ENCODE results near the gene CHRM2. TPM values are rescaled to one million over a fixed set of nuclear protein-coding genes. Genes with fewer than 3 reads are reported as not detected.
A peak's percentile ranks its signal among the peaks of the same experiment; 100 is the strongest.

CHRM2 gene
- total RNA-seq, 1 donor from 2014 or later: 1.1 TPM

DNA sequence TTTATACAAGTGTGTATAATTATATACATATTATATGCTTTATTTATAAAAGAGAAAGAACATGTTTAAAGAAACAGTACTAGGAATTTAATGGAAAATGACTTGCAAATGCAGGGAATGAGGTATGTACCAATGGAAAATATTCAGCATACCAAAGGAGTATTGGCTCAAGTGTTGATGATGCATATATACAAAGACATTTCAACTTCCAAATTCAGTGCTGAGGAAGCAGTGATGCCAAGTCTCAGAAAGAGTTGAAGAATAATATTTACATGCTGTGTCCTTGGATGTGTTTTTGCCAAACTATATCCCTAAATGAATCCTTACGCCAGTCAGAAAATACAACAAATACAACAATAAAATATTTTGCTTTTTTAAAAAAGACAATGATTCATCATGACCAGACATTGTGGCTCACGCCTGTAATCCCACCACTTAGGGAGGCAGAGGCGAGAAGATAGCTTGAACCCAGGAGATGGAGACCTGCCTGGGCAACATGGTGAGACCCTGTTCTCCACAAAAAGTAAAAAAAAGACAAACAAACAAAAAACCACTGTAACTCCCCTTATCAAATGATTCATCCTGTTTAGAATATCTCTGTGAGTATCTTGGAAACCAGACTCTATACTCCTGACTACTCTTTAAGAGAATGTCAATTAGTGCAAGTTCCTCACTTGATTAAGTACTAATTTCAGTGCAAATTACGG lies 157.2 kb downstream of the CHRM2 start:
- no peak overlapping the region for H3K27ac ChIP-seq
- TF ChIP-seq, protein P1, sequence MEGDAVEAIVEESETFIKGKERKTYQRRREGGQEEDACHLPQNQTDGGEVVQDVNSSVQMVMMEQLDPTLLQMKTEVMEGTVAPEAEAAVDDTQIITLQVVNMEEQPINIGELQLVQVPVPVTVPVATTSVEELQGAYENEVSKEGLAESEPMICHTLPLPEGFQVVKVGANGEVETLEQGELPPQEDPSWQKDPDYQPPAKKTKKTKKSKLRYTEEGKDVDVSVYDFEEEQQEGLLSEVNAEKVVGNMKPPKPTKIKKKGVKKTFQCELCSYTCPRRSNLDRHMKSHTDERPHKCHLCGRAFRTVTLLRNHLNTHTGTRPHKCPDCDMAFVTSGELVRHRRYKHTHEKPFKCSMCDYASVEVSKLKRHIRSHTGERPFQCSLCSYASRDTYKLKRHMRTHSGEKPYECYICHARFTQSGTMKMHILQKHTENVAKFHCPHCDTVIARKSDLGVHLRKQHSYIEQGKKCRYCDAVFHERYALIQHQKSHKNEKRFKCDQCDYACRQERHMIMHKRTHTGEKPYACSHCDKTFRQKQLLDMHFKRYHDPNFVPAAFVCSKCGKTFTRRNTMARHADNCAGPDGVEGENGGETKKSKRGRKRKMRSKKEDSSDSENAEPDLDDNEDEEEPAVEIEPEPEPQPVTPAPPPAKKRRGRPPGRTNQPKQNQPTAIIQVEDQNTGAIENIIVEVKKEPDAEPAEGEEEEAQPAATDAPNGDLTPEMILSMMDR (IDR thresholded peaks at IDR 0.05): no peak
- ATAC-seq (no peak), DNase-seq (no peak)
- H3K36me3 ChIP-seq: no peaks in the 10 kb centered on the region
- intact Hi-C loops (cut with DNase I): no loop called here
- no peak overlapping the region for H3K4me3 ChIP-seq
- H3K9me3 ChIP-seq: no peaks in the 10 kb centered on the region
- H3K4me1 ChIP-seq: no peaks in the 10 kb centered on the region
- no peaks in the 10 kb centered on the region for H3K27me3 ChIP-seq

DNA sequence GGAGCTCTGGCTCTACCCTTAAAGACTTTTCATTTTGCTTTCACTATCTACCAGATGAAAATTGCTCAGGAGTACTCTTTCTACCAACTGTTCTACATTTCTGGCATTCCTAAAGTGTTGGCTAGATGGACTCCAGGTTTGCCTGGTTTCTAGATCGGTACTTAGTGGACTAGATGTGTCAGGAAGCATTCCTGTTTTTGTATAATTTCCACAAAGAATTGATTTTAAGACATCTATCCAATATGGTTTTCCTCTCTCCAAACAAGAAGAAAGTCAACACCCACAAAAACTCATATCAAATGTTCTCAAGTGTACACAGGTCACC lies 157.7 kb downstream of the CHRM2 start:
- Histone ChIP-seq H3K27me3 (no peaks in the 10 kb centered on the region), H3K4me1 (no peaks in the 10 kb centered on the region), H3K36me3 (no peaks in the 10 kb centered on the region), H3K4me3 (no peak overlapping the region), H3K9me3 (no peaks in the 10 kb centered on the region), H3K27ac (no peak overlapping the region)
- TF ChIP-seq, protein P1 (IDR thresholded peaks at IDR 0.05): no peak
- intact Hi-C loops (cut with DNase I): no loop called here
- ATAC-seq (no peak), DNase-seq (no peak)

DNA sequence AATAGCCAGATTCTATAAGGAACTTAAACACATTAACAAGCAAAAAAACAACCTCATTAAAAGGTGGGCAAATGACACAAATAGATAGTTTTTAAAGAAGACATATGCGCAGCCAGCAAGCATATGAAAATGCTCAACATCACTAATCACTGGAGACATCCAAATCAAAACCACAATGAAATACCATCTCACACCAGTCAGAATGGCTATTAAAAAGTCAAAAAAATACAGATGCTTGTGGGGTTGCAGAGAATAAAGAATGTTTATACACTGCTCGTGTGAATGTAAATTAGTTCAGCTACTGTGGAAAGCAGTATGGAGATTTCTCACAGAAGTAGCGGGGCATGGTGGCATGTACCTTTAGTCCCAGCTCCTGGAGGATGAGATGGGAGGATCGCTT lies 164.0 kb downstream of the CHRM2 start:
- no peak overlapping the region for H3K27ac ChIP-seq
- ATAC-seq (no peak), DNase-seq (no peak)
- TF ChIP-seq, protein P1 (IDR thresholded peaks at IDR 0.05): no peak
- no peak overlapping the region for H3K4me3 ChIP-seq
- H3K9me3 ChIP-seq: no peaks in the 10 kb centered on the region
- H3K27me3 ChIP-seq: no peaks in the 10 kb centered on the region
- no peaks in the 10 kb centered on the region for H3K36me3 ChIP-seq
- H3K4me1 ChIP-seq: no peaks in the 10 kb centered on the region
- intact Hi-C loops (cut with DNase I): no loop called here

DNA sequence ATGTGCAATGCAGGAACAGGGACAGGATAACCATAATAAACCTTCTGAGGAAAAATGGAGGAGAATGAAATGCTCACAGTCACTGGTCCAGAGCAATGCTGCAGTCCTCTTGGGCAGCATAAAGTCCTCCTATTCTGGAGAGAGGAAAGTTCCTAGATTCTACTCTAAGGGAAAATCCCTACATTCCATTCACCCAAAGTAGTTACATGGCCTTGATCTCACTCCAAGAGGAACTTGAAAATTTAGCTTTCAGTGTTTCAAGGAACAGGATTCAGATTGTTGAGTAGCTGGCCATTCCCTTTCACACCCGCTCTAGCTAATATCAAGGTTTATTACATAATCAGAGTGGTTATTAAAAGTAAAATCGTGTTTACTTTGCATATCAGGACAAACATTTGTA lies 168.3 kb downstream of the CHRM2 start:
- TF ChIP-seq, protein P1 (IDR thresholded peaks at IDR 0.05): no peak
- intact Hi-C loops (cut with DNase I): no loop called here
- Histone ChIP-seq H3K27ac (no peak overlapping the region), H3K36me3 (no peaks in the 10 kb centered on the region), H3K9me3 (no peaks in the 10 kb centered on the region), H3K4me3 (no peak overlapping the region), H3K4me1 (no peaks in the 10 kb centered on the region), H3K27me3 (no peaks in the 10 kb centered on the region)
- DNase-seq (no peak), ATAC-seq (peak; percentile 75)

DNA sequence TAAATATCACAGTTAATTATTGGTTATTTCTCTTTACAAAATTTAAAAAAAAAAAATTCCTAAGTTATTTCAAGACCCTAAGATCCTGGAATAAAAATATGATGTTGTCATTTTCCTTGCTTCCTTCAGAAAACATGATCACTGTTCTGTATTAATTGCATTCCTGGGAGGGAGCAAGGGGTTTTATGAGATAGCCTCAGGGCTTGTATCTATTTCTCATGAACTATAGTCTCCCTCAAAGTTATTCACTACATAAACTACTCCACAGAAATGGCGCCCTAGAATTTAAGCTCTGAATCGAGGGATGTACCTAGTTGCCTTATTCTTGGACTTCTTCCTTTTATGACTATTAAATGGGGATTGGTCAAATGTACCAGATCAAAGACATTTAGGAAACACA lies 170.3 kb downstream of the CHRM2 start:
- H3K36me3 ChIP-seq: no peaks in the 10 kb centered on the region
- no peaks in the 10 kb centered on the region for H3K4me1 ChIP-seq
- H3K27me3 ChIP-seq: no peaks in the 10 kb centered on the region
- intact Hi-C loops (cut with DNase I): no loop called here
- DNase-seq (no peak), ATAC-seq (no peak)
- TF ChIP-seq, protein P1 (IDR thresholded peaks at IDR 0.05): no peak
- H3K4me3 ChIP-seq: no peak overlapping the region
- no peaks in the 10 kb centered on the region for H3K9me3 ChIP-seq
- H3K27ac ChIP-seq: no peak overlapping the region

DNA sequence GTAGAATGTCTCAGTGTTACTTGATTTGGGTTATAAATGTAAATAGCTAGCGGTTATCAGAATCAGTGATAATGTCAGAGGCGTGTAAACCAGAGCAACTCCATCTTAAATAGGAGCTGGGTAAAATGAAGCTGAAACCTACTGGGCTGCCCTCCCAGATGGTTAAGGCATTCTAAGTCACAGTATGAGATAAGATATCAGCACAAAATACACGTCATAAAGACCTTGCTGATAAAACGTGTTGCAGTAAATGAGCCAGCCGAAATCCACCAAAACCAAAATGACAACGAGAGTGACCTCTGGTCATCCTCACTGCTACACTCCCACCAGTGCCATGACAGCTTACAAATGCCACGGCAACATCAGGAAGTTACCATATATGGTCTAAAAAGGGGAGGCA lies 172.3 kb downstream of the CHRM2 start:
- DNase-seq: no peak
- Histone ChIP-seq H3K9me3 (no peaks in the 10 kb centered on the region), H3K4me3 (no peak overlapping the region), H3K4me1 (no peaks in the 10 kb centered on the region), H3K36me3 (no peaks in the 10 kb centered on the region), H3K27ac (no peak overlapping the region), H3K27me3 (no peaks in the 10 kb centered on the region)
- ATAC-seq: no peak
- intact Hi-C loops (cut with DNase I): no loop called here
- TF ChIP-seq, protein P1 (IDR thresholded peaks at IDR 0.05): no peak

Data from upper lobe of right lung (tissue), 1 donor.